ENCODE results near the gene PIP5KL1. TPM values are rescaled to one million over a fixed set of nuclear protein-coding genes. Genes with fewer than 3 reads are reported as not detected.

Gene PIP5KL1
- total and polyA plus RNA-seq, 8 donors: 0.80 to 2.5 (median 1.2) TPM

DNA sequence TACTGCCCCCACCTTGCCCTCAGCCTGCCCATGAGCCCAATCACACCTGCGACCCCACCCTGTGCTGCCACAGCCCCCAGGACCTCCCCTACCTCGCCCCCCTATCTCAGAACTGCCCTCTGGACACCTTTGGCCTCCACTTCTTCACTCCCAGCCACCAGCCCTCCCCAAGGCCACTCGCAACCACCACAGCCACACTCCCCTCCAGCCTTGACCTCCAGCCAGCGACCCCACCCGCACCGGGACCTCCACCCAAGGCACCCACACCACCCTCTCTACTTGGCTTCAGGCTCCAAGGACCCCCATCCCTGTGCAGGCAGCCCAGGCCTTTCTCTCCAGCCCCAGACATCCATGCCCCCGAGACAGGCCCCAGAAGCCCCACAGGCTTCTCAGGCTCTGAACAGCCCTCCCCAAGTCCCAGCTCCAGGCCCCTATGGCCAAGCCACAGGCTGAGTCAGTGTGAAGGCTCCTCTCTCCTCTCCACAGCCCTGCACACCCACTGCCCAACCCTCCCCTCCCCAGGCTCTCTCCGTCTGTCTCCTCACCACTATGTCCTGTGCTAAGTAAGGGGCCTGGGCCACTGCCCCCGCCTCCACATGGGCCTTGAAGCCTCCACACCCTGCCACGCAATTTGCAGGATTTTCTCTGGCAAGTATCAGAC lies 55.1 kb downstream of the PIP5KL1 start:
- Histone ChIP-seq H3K36me3 (no peaks in the 10 kb centered on the region), H3K27ac (no peak overlapping the region), H3K4me1 (peaks cover 0 to 8% (median 0%) of the 10 kb centered on the region in 3 donors), H3K9me3 (no peaks in the 10 kb centered on the region), H3K27me3 (no peaks in the 10 kb centered on the region), H3K4me3 (no peak overlapping the region)
- WGBS, 2 donors: 80 to 85% methylated on average over 10 of the region's 10 CpGs
- TF ChIP-seq, protein P1, sequence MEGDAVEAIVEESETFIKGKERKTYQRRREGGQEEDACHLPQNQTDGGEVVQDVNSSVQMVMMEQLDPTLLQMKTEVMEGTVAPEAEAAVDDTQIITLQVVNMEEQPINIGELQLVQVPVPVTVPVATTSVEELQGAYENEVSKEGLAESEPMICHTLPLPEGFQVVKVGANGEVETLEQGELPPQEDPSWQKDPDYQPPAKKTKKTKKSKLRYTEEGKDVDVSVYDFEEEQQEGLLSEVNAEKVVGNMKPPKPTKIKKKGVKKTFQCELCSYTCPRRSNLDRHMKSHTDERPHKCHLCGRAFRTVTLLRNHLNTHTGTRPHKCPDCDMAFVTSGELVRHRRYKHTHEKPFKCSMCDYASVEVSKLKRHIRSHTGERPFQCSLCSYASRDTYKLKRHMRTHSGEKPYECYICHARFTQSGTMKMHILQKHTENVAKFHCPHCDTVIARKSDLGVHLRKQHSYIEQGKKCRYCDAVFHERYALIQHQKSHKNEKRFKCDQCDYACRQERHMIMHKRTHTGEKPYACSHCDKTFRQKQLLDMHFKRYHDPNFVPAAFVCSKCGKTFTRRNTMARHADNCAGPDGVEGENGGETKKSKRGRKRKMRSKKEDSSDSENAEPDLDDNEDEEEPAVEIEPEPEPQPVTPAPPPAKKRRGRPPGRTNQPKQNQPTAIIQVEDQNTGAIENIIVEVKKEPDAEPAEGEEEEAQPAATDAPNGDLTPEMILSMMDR (IDR thresholded peaks at IDR 0.05): no peak
- no peak for ATAC-seq
- intact Hi-C loops (cut with DNase I): no loop called here
- FAIRE-seq: no peak
- DNase-seq: peak in 2 of 6 donors; percentile 23 to 61

DNA sequence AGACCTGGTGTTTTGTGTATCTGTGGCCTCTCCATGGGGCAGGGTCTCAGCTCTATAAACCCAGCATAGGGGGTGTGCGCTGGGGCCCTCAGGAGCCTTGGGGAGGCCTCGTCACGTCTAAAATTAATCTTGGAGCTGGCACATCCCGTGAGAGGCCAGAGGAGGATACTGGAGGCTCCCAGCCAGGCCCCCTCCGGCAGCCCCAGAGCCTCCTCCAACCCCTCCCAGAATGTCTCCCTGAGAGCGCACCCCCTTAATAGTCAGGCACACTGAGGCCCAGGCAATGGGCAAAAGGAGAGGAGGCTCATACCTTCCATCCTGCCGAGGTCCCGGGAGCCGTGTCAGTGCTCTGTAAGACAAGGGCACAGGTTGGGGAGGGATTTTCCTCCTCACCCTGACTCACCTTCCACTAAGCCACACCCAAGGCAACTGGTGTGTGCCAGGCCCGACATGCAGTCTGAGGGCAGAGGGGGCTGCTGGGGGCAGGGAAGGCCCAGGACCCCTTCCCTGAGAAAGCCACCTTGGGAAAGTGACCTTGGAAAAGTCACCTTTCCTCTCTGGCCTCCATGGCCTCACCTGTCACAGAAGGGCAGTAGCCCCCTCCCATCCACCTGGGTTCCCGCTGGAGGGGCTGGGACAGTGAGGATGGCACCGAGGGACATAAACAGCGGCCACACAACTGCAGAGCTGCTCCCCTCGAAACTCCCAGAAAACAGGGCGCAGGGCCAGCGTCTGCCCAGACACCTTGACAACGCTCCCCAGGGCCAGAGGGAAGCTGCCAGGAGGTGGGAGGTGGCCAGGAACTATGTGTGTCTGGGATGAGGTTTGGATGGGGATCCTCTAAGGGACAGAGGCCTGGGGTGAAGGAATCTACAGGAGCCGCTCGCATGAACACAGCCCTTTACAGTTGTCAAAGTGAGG lies 56.0 kb downstream of the PIP5KL1 start:
- ATAC-seq: no peak
- no peak for FAIRE-seq
- DNase-seq: peak in 2 of 6 donors; percentile 14 to 69
- intact Hi-C loops (cut with DNase I): no loop called here
- H3K27me3 ChIP-seq: no peaks in the 10 kb centered on the region
- WGBS, 2 donors: 75 to 76% methylated on average over 19 of the region's 19 CpGs
- peaks cover 0 to 8% (median 0%) of the 10 kb centered on the region in 3 donors for H3K4me1 ChIP-seq
- no peak overlapping the region for H3K27ac ChIP-seq
- H3K4me3 ChIP-seq: no peak overlapping the region
- H3K9me3 ChIP-seq: no peaks in the 10 kb centered on the region
- H3K36me3 ChIP-seq: no peaks in the 10 kb centered on the region
- TF ChIP-seq, protein P1 (IDR thresholded peaks at IDR 0.05): no peak

DNA sequence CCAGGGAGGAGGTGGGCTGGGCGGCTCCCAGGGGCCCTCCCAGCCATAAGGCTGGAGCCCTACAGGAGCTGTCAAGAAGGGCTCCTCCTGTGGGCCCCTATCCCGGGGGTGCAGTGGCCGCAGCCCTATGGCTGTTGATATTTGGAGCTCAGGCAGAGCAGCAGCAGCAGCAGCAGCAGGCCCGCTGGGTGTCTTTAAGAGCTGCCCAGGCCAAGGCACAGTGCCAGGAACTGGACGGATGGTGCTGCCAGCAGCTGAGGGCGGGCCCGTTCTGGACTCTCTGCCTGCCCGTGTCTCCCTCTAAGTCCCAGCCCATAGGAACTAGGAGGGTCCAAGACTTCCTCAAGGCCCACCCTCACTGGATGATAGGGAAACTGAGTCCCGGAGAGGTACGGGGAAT lies 56.7 kb downstream of the PIP5KL1 start:
- intact Hi-C loops (cut with DNase I): no loop called here
- DNase-seq (peak; percentile 61 to 89 (median 81)), FAIRE-seq (no peak), ATAC-seq (peak in 3 of 4 donors; percentile 32 to 38 (median 35))
- TF ChIP-seq, protein P1 (IDR thresholded peaks at IDR 0.05): no peak
- no peaks in the 10 kb centered on the region for H3K9me3 ChIP-seq
- 30 to 31% methylated on average over 10 of the region's 10 CpGs for WGBS, 2 donors
- peaks cover 0 to 8% (median 0%) of the 10 kb centered on the region in 3 donors for H3K4me1 ChIP-seq
- no peak overlapping the region for H3K4me3 ChIP-seq
- H3K36me3 ChIP-seq: no peaks in the 10 kb centered on the region
- H3K27ac ChIP-seq: no peak overlapping the region
- H3K27me3 ChIP-seq: no peaks in the 10 kb centered on the region

DNA sequence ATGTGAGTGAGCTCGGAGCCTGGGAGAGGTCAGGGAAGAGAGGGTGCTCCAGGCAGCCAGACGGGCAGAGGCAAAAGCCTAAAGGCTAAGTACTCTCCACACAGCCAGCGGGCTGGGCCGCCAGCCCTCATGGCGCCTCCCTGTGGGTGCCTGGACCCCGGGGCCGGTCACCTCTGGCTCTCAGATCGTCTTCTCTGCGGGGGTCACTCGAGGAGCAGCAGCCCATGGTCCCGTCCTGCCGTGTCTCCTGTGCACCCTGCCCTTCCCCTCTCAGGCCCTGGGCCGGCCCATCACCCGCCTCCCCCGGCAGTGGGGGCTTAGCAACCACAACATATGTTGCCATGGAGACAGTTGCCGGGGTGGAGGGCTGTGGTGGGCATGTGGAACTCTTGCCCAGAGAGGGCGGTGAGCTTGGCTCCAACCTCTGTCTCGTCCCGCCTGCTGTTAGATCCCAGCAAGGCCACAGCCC lies 57.3 kb downstream of the PIP5KL1 start:
- peak in 2 of 6 donors; percentile 12 to 75 for DNase-seq
- FAIRE-seq: no peak
- Histone ChIP-seq H3K27ac (no peak overlapping the region), H3K4me3 (no peak overlapping the region), H3K36me3 (no peaks in the 10 kb centered on the region), H3K4me1 (peaks cover 0 to 8% (median 0%) of the 10 kb centered on the region in 3 donors), H3K27me3 (no peaks in the 10 kb centered on the region), H3K9me3 (no peaks in the 10 kb centered on the region)
- WGBS, 2 donors: 83 to 87% methylated on average over 19 of the region's 19 CpGs
- TF ChIP-seq, protein P1 (IDR thresholded peaks at IDR 0.05): no peak
- ATAC-seq: no peak
- intact Hi-C loops (cut with DNase I): no loop called here
